ENCODE data around the gene SFRP4. TPM values are rescaled to one million over a fixed set of nuclear protein-coding genes. Genes with fewer than 3 reads are reported as not detected.

The SFRP4 gene
- total RNA-seq, 1 donor from 2014 or later: 0.25 TPM

DNA sequence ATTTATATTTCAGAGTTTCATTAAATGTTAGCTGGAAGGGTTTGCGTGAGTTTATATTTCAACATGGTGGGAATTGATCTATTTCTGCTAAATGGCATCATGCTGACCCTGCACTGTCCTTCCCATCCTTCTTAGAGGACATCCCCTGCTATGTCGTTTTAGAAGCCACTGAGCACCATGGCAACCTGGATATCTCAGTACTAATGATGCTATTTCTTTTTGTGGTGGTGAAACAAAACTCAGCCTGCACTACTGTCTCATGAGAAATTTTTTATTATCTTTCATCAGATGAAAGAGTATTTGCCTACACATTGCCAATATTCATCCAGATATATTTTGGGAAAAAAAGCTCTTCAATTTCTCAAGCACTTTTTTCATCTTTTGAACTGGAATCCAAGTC lies 15.9 kb upstream of the SFRP4 start:
- TF ChIP-seq, protein P1, sequence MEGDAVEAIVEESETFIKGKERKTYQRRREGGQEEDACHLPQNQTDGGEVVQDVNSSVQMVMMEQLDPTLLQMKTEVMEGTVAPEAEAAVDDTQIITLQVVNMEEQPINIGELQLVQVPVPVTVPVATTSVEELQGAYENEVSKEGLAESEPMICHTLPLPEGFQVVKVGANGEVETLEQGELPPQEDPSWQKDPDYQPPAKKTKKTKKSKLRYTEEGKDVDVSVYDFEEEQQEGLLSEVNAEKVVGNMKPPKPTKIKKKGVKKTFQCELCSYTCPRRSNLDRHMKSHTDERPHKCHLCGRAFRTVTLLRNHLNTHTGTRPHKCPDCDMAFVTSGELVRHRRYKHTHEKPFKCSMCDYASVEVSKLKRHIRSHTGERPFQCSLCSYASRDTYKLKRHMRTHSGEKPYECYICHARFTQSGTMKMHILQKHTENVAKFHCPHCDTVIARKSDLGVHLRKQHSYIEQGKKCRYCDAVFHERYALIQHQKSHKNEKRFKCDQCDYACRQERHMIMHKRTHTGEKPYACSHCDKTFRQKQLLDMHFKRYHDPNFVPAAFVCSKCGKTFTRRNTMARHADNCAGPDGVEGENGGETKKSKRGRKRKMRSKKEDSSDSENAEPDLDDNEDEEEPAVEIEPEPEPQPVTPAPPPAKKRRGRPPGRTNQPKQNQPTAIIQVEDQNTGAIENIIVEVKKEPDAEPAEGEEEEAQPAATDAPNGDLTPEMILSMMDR (IDR thresholded peaks at IDR 0.05): no peak
- H3K4me3 Mint-ChIP-seq (ENCODE audit: unreplicated experiment): no peak overlapping the region
- H3K9me3 Mint-ChIP-seq (ENCODE audit: low read depth): peaks cover 11% of the 10 kb centered on the region
- peaks cover 16% of the 10 kb centered on the region for H3K4me1 Mint-ChIP-seq (ENCODE audit: low read depth)
- no peaks in the 10 kb centered on the region for H3K27me3 Mint-ChIP-seq (ENCODE audit: low read depth)
- peaks cover 4% of the 10 kb centered on the region for H3K36me3 Mint-ChIP-seq (ENCODE audit: low read depth)
- no peak for DNase-seq (ENCODE audit: low spot score)
- no peak overlapping the region for H3K27ac Mint-ChIP-seq (ENCODE audit: unreplicated experiment)

DNA sequence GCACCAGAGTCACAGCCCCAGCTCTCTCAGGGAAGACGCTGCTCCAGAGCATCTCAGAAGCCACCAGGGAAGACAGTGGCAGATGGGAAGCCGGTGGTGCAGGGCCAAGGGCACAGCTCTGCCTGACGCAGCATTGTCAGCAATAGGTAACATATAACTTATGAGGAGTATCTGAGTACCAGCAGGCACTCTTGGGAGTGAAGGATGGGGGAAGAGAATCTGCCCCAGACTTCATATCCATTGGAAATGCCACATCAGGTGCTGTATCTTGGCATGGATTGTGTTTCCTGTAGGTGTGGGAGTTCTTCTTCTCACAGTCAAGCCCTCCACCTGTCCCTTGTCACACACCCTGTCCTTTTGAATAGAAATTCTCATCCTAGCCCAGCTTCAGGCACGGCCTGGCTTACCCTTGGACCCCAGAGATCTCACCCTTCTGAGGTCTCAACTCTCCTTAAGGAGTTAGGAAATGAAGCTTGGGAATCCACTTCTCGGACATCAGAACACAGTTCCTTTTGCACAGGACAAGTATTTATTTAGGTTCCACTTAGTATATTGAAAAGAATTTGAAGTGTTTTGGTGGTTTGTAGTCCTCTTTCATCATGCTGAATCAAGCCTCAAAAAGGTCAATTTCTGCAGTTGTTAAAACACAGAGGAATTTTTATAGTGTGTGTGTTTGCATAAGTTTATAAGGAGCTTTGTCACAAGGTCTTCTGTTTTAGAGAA lies 13.8 kb upstream of the SFRP4 start:
- Mint-ChIP-seq H3K27ac (ENCODE audit: unreplicated experiment) (peak overlapping the region; percentile 95), H3K36me3 (ENCODE audit: low read depth) (peaks cover 4% of the 10 kb centered on the region), H3K4me1 (ENCODE audit: low read depth) (peaks cover 16% of the 10 kb centered on the region), H3K9me3 (ENCODE audit: low read depth) (peaks cover 9% of the 10 kb centered on the region), H3K4me3 (ENCODE audit: unreplicated experiment) (no peak overlapping the region), H3K27me3 (ENCODE audit: low read depth) (no peaks in the 10 kb centered on the region)
- TF ChIP-seq, protein P1 (IDR thresholded peaks at IDR 0.05): no peak
- no peak for DNase-seq (ENCODE audit: low spot score)

- TF ChIP-seq, protein P1 (IDR thresholded peaks at IDR 0.05): no peak
- peaks cover 15% of the 10 kb centered on the region for H3K9me3 Mint-ChIP-seq (ENCODE audit: low read depth)
- H3K4me1 Mint-ChIP-seq (ENCODE audit: low read depth): peaks cover 21% of the 10 kb centered on the region
- no peak for DNase-seq (ENCODE audit: low spot score)
- H3K36me3 Mint-ChIP-seq (ENCODE audit: low read depth): peaks cover 5% of the 10 kb centered on the region
- H3K4me3 Mint-ChIP-seq (ENCODE audit: unreplicated experiment): no peak overlapping the region
- no peak overlapping the region for H3K27ac Mint-ChIP-seq (ENCODE audit: unreplicated experiment)
- no peaks in the 10 kb centered on the region for H3K27me3 Mint-ChIP-seq (ENCODE audit: low read depth)
These were observed 12.3 kb upstream of the SFRP4 start for GRCh38 chr7:37928878-37929277.

GRCh38 chr7:37927773-37928444 lies 11.3 kb upstream of the SFRP4 start:
- TF ChIP-seq, protein P1 (IDR thresholded peaks at IDR 0.05): no peak
- Mint-ChIP-seq H3K4me1 (ENCODE audit: low read depth) (peaks cover 21% of the 10 kb centered on the region), H3K27me3 (ENCODE audit: low read depth) (no peaks in the 10 kb centered on the region), H3K27ac (ENCODE audit: unreplicated experiment) (no peak overlapping the region), H3K9me3 (ENCODE audit: low read depth) (peaks cover 15% of the 10 kb centered on the region), H3K4me3 (ENCODE audit: unreplicated experiment) (no peak overlapping the region), H3K36me3 (ENCODE audit: low read depth) (peaks cover 6% of the 10 kb centered on the region)
- no peak for DNase-seq (ENCODE audit: low spot score)

DNA sequence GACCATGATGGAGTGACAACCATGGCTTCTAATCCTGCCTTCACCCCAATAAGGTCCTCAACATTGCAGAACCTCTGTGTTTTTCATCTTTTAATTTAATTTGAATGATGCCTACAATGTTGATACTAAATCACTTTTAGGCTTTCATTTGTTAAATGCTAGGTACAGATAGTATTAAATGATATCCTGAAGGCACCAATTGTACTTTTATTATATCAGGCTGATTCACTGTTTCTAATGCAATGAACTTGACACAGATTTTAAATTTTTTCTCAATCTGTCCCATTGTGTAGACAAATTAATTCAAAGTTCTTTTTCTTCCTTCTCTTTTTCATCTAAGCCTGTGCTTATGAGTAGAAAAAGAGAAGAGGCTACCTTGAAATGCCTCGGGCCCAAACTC lies 9.0 kb upstream of the SFRP4 start:
- no peaks in the 10 kb centered on the region for H3K27me3 Mint-ChIP-seq (ENCODE audit: low read depth)
- H3K27ac Mint-ChIP-seq (ENCODE audit: unreplicated experiment): no peak overlapping the region
- DNase-seq (ENCODE audit: low spot score): no peak
- no peak overlapping the region for H3K4me3 Mint-ChIP-seq (ENCODE audit: unreplicated experiment)
- TF ChIP-seq, protein P1 (IDR thresholded peaks at IDR 0.05): no peak
- H3K36me3 Mint-ChIP-seq (ENCODE audit: low read depth): peaks cover 6% of the 10 kb centered on the region
- peaks cover 23% of the 10 kb centered on the region for H3K4me1 Mint-ChIP-seq (ENCODE audit: low read depth)
- peaks cover 15% of the 10 kb centered on the region for H3K9me3 Mint-ChIP-seq (ENCODE audit: low read depth)
